Left renal pelvis (tissue), 4 donors: Measurements from ENCODE around the gene SLC25A29. TPM values are rescaled to one million over a fixed set of nuclear protein-coding genes. Genes with fewer than 3 reads are reported as not detected.
"Not testable (repeated sequence)": the region's sequence is repeated elsewhere in the genome, so short reads cannot be mapped to it uniquely, and the experiment has no call there.

ENCODE experiments used
- DNase-seq, 4 donors: peaks; one replicate each; pipeline ENCODE4 v3.0.0-alpha.2; 2013; ENCODE audit warnings: low read depth in 4 of 4, low spot score in 3 of 4
- polyA plus RNA-seq, 4 donors: library from polyadenylated mRNA; unstranded; fragments of 120-200 nt; gene quantifications; one replicate each; pipeline ENCODE4 v1.2.1, GENCODE V29; 2013; ENCODE audit not compliant: insufficient read length in 4 of 4

Gene SLC25A29
- polyA plus RNA-seq, 4 donors, result 31.4 to 95.1 (median 45.7) TPM

GRCh38 chr14:100283984-100284881 lies 22.0 kb downstream of the SLC25A29 start:
- DNase-seq, result no peak

GRCh38 chr14:100283436-100283835 lies 22.8 kb downstream of the SLC25A29 start:
- DNase-seq, result not testable (repeated sequence)

GRCh38 chr14:100282766-100283419 lies 23.4 kb downstream of the SLC25A29 start:
- no peak for DNase-seq

- DNase-seq, result no peak
These were observed 24.2 kb downstream of the SLC25A29 start for GRCh38 chr14:100282083-100282350.

GRCh38 chr14:100281286-100282082 lies 24.8 kb downstream of the SLC25A29 start:
- no peak for DNase-seq

- no peak for DNase-seq
These were observed 26.7 kb downstream of the SLC25A29 start for GRCh38 chr14:100279563-100279962.

GRCh38 chr14:100279133-100279532 lies 27.1 kb downstream of the SLC25A29 start:
- no peak for DNase-seq

GRCh38 chr14:100278702-100279101 lies 27.5 kb downstream of the SLC25A29 start:
- no peak for DNase-seq

GRCh38 chr14:100275214-100275613 lies 31.0 kb downstream of the SLC25A29 start:
- no peak for DNase-seq

GRCh38 chr14:100274250-100274649 lies 32.0 kb downstream of the SLC25A29 start:
- no peak for DNase-seq

GRCh38 chr14:100271247-100271939 lies 34.9 kb downstream of the SLC25A29 start:
- DNase-seq, result no peak

GRCh38 chr14:100268591-100269207 lies 37.5 kb downstream of the SLC25A29 start:
- no peak for DNase-seq

- DNase-seq, result no peak
These were observed 38.3 kb downstream of the SLC25A29 start for GRCh38 chr14:100267990-100268389.

GRCh38 chr14:100263141-100263540 lies 43.1 kb downstream of the SLC25A29 start:
- no peak for DNase-seq

GRCh38 chr14:100262545-100262944 lies 43.7 kb downstream of the SLC25A29 start:
- no peak for DNase-seq

GRCh38 chr14:100261621-100262020 lies 44.6 kb downstream of the SLC25A29 start:
- DNase-seq, result no peak

GRCh38 chr14:100256339-100256895 lies 49.8 kb downstream of the SLC25A29 start:
- DNase-seq, result no peak

GRCh38 chr14:100252684-100253083 lies 53.6 kb downstream of the SLC25A29 start:
- DNase-seq, result no peak

GRCh38 chr14:100250732-100251465 lies 55.3 kb downstream of the SLC25A29 start:
- no peak for DNase-seq
